ENCODE results near the gene SAE1. TPM values are rescaled to one million over a fixed set of nuclear protein-coding genes. Genes with fewer than 3 reads are reported as not detected.
A peak's percentile ranks its signal among the peaks of the same experiment; 100 is the strongest.

Gene SAE1
- total and polyA plus RNA-seq, 2 of the 4 experiments (the other 2 are of a cell fraction): 165 to 184 TPM

DNA sequence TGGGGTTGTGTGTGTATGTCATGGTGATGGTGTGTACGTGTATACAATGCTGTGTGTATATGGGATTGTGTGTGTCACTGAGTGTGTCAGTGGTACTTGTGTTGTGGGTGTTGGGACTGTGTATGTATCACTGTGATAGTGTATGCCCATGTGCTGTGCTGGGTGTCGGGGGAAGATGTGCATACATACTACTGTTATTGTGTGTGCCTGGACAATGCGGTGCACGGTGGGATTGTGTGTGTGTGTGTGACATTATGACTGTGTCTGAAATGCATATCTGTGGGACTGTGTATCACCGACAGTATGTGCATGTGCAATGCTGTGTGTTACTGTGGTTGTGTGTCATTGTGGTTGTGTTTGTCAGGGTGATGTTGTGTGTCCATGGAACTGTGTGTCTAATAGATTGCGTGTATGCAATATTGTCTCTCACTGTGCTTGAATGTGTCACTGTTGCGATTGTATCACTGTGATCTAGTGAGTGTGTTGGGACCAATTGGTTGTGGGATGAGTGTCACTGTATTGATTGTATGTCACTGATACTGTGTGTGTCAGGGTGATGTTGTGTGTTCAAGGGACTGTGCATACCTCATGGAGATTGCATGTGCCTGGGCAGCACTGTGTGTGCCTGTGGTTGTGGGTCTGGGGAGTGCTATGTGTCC is 111.4 kb downstream of the SAE1 start (continued):
- TF ChIP-seq MAZ (IDR thresholded peaks at IDR 0.05; ENCODE audit: borderline replicate concordance, low read depth, low read length): no peak

DNA sequence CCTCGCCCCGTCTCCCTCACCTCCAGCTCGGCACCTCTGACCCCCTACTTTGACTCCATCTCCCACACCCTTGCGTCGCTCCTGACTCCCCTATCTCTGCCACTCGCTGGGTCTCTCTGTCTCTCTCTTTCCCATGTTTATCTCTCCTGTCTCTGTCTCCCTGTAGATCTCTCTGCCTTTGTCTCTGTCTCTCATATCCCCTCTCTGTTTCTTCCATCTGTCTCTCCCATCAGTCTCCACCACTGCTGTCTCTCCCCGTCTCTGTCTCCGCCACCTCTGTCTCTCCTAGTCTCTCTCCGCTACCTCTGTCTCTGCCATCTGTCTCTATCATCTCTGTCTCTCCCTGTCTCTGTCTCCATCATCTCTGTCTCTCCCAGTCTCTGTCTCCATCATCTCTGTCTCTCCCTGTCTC is 112.7 kb downstream of the SAE1 start:
- H3K4ac ChIP-seq (ENCODE audit: low read depth, low read length): peak overlapping the region; percentile 99
- no peaks in the 10 kb centered on the region for H3K9me3 ChIP-seq (ENCODE audit: control insufficient read depth, insufficient read depth, low read length)
- no peak for TF ChIP-seq MAZ (IDR thresholded peaks at IDR 0.05; ENCODE audit: borderline replicate concordance, low read depth, low read length)
- TF ChIP-seq POLR2A (IDR thresholded peaks at IDR 0.05; ENCODE audit: low read depth, low read length): no peak
- 29% methylated on average over 7 of the region's 9 CpGs; no CpG with 5 or more reads in 1 of the 2 experiments for WGBS, 2 experiments (ENCODE audit: extremely low coverage in 2 of 2, insufficient read length in 1 of 2)
- no peaks in the 10 kb centered on the region for H3K36me3 ChIP-seq (ENCODE audit: control insufficient read depth, insufficient read depth, low read length)
- peak overlapping the region; percentile 37 for H3K4me3 ChIP-seq (ENCODE audit: insufficient read depth, low read depth, low read length)
- peak overlapping the region; percentile 99 for H2AK5ac ChIP-seq (ENCODE audit: low read depth, low read length)
- ATAC-seq (ENCODE audit: low read depth): peak; percentile 0; the same call in 1 of the 2 replicates
- H3K9ac ChIP-seq (ENCODE audit: low read depth, low read length): peak overlapping the region; percentile 70
- peak overlapping the region; percentile 82 for H3K27ac ChIP-seq (ENCODE audit: insufficient read depth, low read length)
- peak overlapping the region; percentile 97 for H3K23ac ChIP-seq (ENCODE audit: low read depth, low read length)
- intact Hi-C loops (cut with micrococcal nuclease): loop anchor here (5.0 kb wide), 1 partner anchor 111 kb away; the partner anchor contains the start of gene SAE1
- BruUV-seq (replicated peaks): TSS peak; percentile 94
- peak overlapping the region; percentile 72 for H2AFZ ChIP-seq (replicated peaks; ENCODE audit: low read length, poor library complexity)
- H3K4me2 ChIP-seq (ENCODE audit: low read depth, low read length): peak overlapping the region; percentile 47
- H4K5ac ChIP-seq (ENCODE audit: low read depth, low read length): peak overlapping the region; percentile 79
- H3K9me1 ChIP-seq (ENCODE audit: insufficient read depth, low read length): peaks cover 15% of the 10 kb centered on the region
- in situ Hi-C loops (cut with MboI; ENCODE audit: low sequenced_read_pairs): no loop called here
- peak overlapping the region; percentile 85 for H2BK20ac ChIP-seq (ENCODE audit: low read depth, low read length)
- peaks cover 3 to 28% of the 10 kb centered on the region in 2 experiments; a peak in 2 of 4 replicates for H3K79me1 ChIP-seq (ENCODE audit: low read depth in 1 of 2, low read length in 2 of 2)
- H2AK9ac ChIP-seq (replicated peaks; ENCODE audit: low read depth, low read length, poor library complexity): peak overlapping the region; percentile 100
- CTCF ChIA-PET: interaction anchor here (0.6 to 6.1 kb wide), 4 partner anchors 17 to 137 kb away, joined by 3 to 67 read pairs (median 8); no protein-coding TSS in a partner anchor
- peak overlapping the region; percentile 73 for H2BK5ac ChIP-seq (ENCODE audit: low read depth, low read length, poor library complexity, severe bottlenecking)
- H2BK120ac ChIP-seq (ENCODE audit: low read depth, low read length): peak overlapping the region; percentile 97
- peaks cover 10% of the 10 kb centered on the region; the same call in 1 of the 2 replicates for H4K20me1 ChIP-seq (ENCODE audit: insufficient read depth, low read length)
- H2BK15ac ChIP-seq (ENCODE audit: low read depth, low read length): peak overlapping the region; percentile 98; the same call in 2 of the 3 replicates
- dilution Hi-C loops (cut with HindIII; ENCODE audit: low sequenced_read_pairs, unreplicated experiment): no loop called here
- H3K27me3 ChIP-seq (ENCODE audit: control insufficient read depth, insufficient read depth, low read length): no peaks in the 10 kb centered on the region
- H3K18ac ChIP-seq (ENCODE audit: low read depth, low read length): peak overlapping the region; percentile 75
- H4K91ac ChIP-seq (ENCODE audit: insufficient read depth, low read depth, low read length): peak overlapping the region; percentile 98
- H3K56ac ChIP-seq (ENCODE audit: extremely low read depth, insufficient read depth, low read length): peak overlapping the region; percentile 89; the same call in 1 of the 2 replicates
- no peak for DNase-seq
- POLR2A ChIA-PET (ENCODE audit: unreplicated experiment): interaction anchor here (0.8 to 1.3 kb wide), 2 partner anchors 17 to 93 kb away, joined by 3 read pairs; no protein-coding TSS in a partner anchor
- peak overlapping the region; percentile 93 to 96 for H4K8ac ChIP-seq (ENCODE audit: low read depth in 2 of 2, low read length in 2 of 2)
- peaks cover 27% of the 10 kb centered on the region for H3K4me1 ChIP-seq (ENCODE audit: control insufficient read depth, insufficient read depth, low read length)
- peak overlapping the region; percentile 99 for H3K14ac ChIP-seq (replicated peaks; ENCODE audit: low read depth, low read length)

Measured in IMR-90 (cell line).